GM03348 (cell line): Measurements from ENCODE around the gene GHRH.

Source experiments
- DNase-seq: peaks from one replicate; pipeline ENCODE4 v3.0.0; 2012; ENCODE audit warnings: low spot score

Gene GHRH

GRCh38 chr20:37261714-37262113 is at the start of gene GHRH:
GHRH (minus strand) TSS chr20:37261814; CDS start chr20:37256889, 4,925 bp downstream.
- DNase-seq, result no peak

- no peak for DNase-seq
These were observed 49.3 kb upstream of the GHRH start for GRCh38 chr20:37310951-37311350.

- no peak for DNase-seq
These were observed 48.4 kb upstream of the GHRH start for GRCh38 chr20:37309936-37310590.

GRCh38 chr20:37309290-37309689 is 47.7 kb upstream of the GHRH start:
- no peak for DNase-seq

GRCh38 chr20:37308086-37309050 is 46.8 kb upstream of the GHRH start:
- no peak for DNase-seq

- DNase-seq, result no peak
These were observed 44.2 kb upstream of the GHRH start for GRCh38 chr20:37305839-37306238.

- no peak for DNase-seq
These were observed 43.5 kb upstream of the GHRH start for GRCh38 chr20:37305079-37305478.

GRCh38 chr20:37303637-37304036 is 42.0 kb upstream of the GHRH start:
- DNase-seq, result no peak

- no peak for DNase-seq
These were observed 41.4 kb upstream of the GHRH start for GRCh38 chr20:37302981-37303380.

- no peak for DNase-seq
These were observed 39.9 kb upstream of the GHRH start for GRCh38 chr20:37301558-37301957.

GRCh38 chr20:37301120-37301519 is 39.5 kb upstream of the GHRH start:
- DNase-seq, result no peak

GRCh38 chr20:37299718-37300528 is 38.3 kb upstream of the GHRH start:
- peak; percentile 62 for DNase-seq

GRCh38 chr20:37298190-37298939 is 36.8 kb upstream of the GHRH start:
- DNase-seq, result peak; percentile 61

GRCh38 chr20:37297066-37297736 is 35.6 kb upstream of the GHRH start:
- DNase-seq, result peak; percentile 63

GRCh38 chr20:37296371-37296770 is 34.8 kb upstream of the GHRH start:
- no peak for DNase-seq

- DNase-seq, result no peak
These were observed 34.0 kb upstream of the GHRH start for GRCh38 chr20:37295595-37295994.

- peak; percentile 89 for DNase-seq
These were observed 33.4 kb upstream of the GHRH start for GRCh38 chr20:37295001-37295400.

GRCh38 chr20:37294262-37294981 is 32.8 kb upstream of the GHRH start:
- peak; percentile 27 for DNase-seq

- no peak for DNase-seq
These were observed 31.8 kb upstream of the GHRH start for GRCh38 chr20:37293301-37293943.

- DNase-seq, result no peak
These were observed 30.1 kb upstream of the GHRH start for GRCh38 chr20:37291724-37292126.
